Posterior cingulate gyrus (tissue), 11 donors: ENCODE data around the gene PKD2L1.
A peak's percentile ranks its signal among the peaks of the same experiment; 100 is the strongest.
"Not testable (repeated sequence)": the region's sequence is repeated elsewhere in the genome, so short reads cannot be mapped to it uniquely, and the experiment has no call there.

ENCODE experiments used
- DNase-seq, 10 donors: peaks; one replicate each; pipeline versions ENCODE4 v3.0.0 to v3.0.0-alpha.2; 2020 to 2021; ENCODE audit warnings: mixed read lengths in 3 of 10
- intact Hi-C: fragments of 100-400 bp; cut with DNase I; formaldehyde crosslinking; loops from one replicate; pipeline ENCODE4 v1.15.1; 2023

PKD2L1 gene

GRCh38 chr10:100330079-100330478 lies at the start of gene PKD2L1:
Gene PKD2L1, minus strand, starts transcription at chr10:100330228. Its CDS starts 125 bp downstream, at chr10:100330103.
- DNase-seq = no peak
- intact Hi-C loops = no loop called here

GRCh38 chr10:100377830-100378229 lies 47.8 kb upstream of the PKD2L1 start:
- intact Hi-C loops = no loop called here
- DNase-seq = no peak

GRCh38 chr10:100376656-100377055 lies 46.6 kb upstream of the PKD2L1 start:
- intact Hi-C loops, DNase-seq: not testable (repeated sequence)

GRCh38 chr10:100374677-100375353 lies 44.8 kb upstream of the PKD2L1 start:
- intact Hi-C loops = not testable (repeated sequence)

GRCh38 chr10:100374200-100374655 lies 44.2 kb upstream of the PKD2L1 start:
- DNase-seq = no peak

More at GRCh38 chr10:100374677-100375353, 44.8 kb upstream of the PKD2L1 start:
- not testable (repeated sequence) for DNase-seq

GRCh38 chr10:100373298-100374199 lies 43.5 kb upstream of the PKD2L1 start:
- intact Hi-C loops = loop anchor here (2.0 kb wide), 1 partner anchor 27 kb away; the partner anchor contains the start of gene SCD
- DNase-seq = peak; percentile 96 to 100 (median 98)

More at GRCh38 chr10:100374200-100374655, 44.2 kb upstream of the PKD2L1 start:
- intact Hi-C loops = no loop called here

GRCh38 chr10:100372415-100373297 lies 42.6 kb upstream of the PKD2L1 start:
- intact Hi-C loops = loop anchor here (2.0 kb wide), 1 partner anchor 26 kb away; the partner anchor contains the start of gene SCD
- DNase-seq = no peak

- DNase-seq = no peak
- intact Hi-C loops = loop anchor here (2.0 kb wide), 1 partner anchor 25 kb away; the partner anchor contains the start of gene SCD
Observed at GRCh38 chr10:100371482-100372027, 41.5 kb upstream of the PKD2L1 start.

- intact Hi-C loops = no loop called here
- peak; percentile 65 to 97 (median 84) for DNase-seq
Observed at GRCh38 chr10:100370714-100371481, 40.9 kb upstream of the PKD2L1 start.

- DNase-seq = no peak
- intact Hi-C loops = no loop called here
Observed at GRCh38 chr10:100368721-100369120, 38.7 kb upstream of the PKD2L1 start.

GRCh38 chr10:100364735-100365391 lies 34.8 kb upstream of the PKD2L1 start:
- peak in 8 of 10 donors; percentile 18 to 90 (median 53) for DNase-seq
- intact Hi-C loops = no loop called here

- DNase-seq = no peak
- intact Hi-C loops = no loop called here
Observed at GRCh38 chr10:100364175-100364574, 34.1 kb upstream of the PKD2L1 start.

- intact Hi-C loops = no loop called here
- peak in 4 of 10 donors; percentile 21 to 50 (median 30) for DNase-seq
Observed at GRCh38 chr10:100362570-100363496, 32.8 kb upstream of the PKD2L1 start.

- peak in 1 of 10 donors; percentile 57 for DNase-seq
- intact Hi-C loops = no loop called here
Observed at GRCh38 chr10:100360234-100360633, 30.2 kb upstream of the PKD2L1 start.

GRCh38 chr10:100359529-100360150 lies 29.6 kb upstream of the PKD2L1 start:
- DNase-seq = peak in 1 of 10 donors; percentile 22
- intact Hi-C loops = no loop called here

- no peak for DNase-seq
Observed at GRCh38 chr10:100359030-100359432, 29.0 kb upstream of the PKD2L1 start.

More at GRCh38 chr10:100359030-100359432, 29.0 kb upstream of the PKD2L1 start:
- intact Hi-C loops = no loop called here
